Measurements from ENCODE around the gene LRFN4. TPM values are rescaled to one million over a fixed set of nuclear protein-coding genes. Genes with fewer than 3 reads are reported as not detected.

LRFN4 gene
- total RNA-seq, 6 experiments from 2014 or later, result 0.48 to 4.7 (median 1.1) TPM

GRCh38 chr11:66904561-66904960, 47.7 kb downstream of the LRFN4 start:
- H3K27me3 ChIP-seq, result no peaks in the 10 kb centered on the region
- DNase-seq, result no peak
- peaks cover 0 to 59% (median 19%) of the 10 kb centered on the region in 4 donors for H3K4me1 ChIP-seq
- H3K9me3 ChIP-seq, result no peaks in the 10 kb centered on the region
- no peak for ATAC-seq
- intact Hi-C loops (cut with DNase I), result no loop called here
- H3K4me3 ChIP-seq, result peak overlapping the region in 2 of 3 donors; percentile 29 to 69
- peak overlapping the region in 2 of 3 donors; percentile 18 to 64 for H3K27ac ChIP-seq
- TF ChIP-seq POLR2A (IDR thresholded peaks at IDR 0.05) (no peak), CTCF (IDR thresholded peaks at IDR 0.05) (no peak)
- 76% methylated on average over 4 of the region's 6 CpGs for WGBS (ENCODE audit: insufficient coverage, low coverage, low lambda C conversion rate, missing lambda C conversion rate)
- peaks cover 0 to 2% (median 0%) of the 10 kb centered on the region in 4 donors for H3K36me3 ChIP-seq

- WGBS (ENCODE audit: insufficient coverage, low coverage, low lambda C conversion rate, missing lambda C conversion rate), result 58% methylated on average over 8 of the region's 8 CpGs
- H3K27ac ChIP-seq, result peak overlapping the region; percentile 64 to 86 (median 76)
- peak overlapping the region; percentile 29 to 69 (median 59) for H3K4me3 ChIP-seq
Observed at GRCh38 chr11:66904981-66905521, 48.2 kb downstream of the LRFN4 start.

GRCh38 chr11:66905631-66906030, 48.8 kb downstream of the LRFN4 start:
- Histone ChIP-seq H3K27ac (peak overlapping the region; percentile 64 to 86 (median 76)), H3K36me3 (no peaks in the 10 kb centered on the region), H3K4me3 (peak overlapping the region; percentile 29 to 69 (median 59)), H3K9me3 (no peaks in the 10 kb centered on the region), H3K27me3 (no peaks in the 10 kb centered on the region), H3K4me1 (peaks cover 0 to 59% (median 19%) of the 10 kb centered on the region in 4 donors)
- TF ChIP-seq POLR2A (IDR thresholded peaks at IDR 0.05) (no peak), CTCF (IDR thresholded peaks at IDR 0.05) (no peak)
- ATAC-seq (no peak), DNase-seq (no peak)
- intact Hi-C loops (cut with DNase I), result no loop called here
- 60% methylated on average over 3 of the region's 4 CpGs for WGBS (ENCODE audit: insufficient coverage, low coverage, low lambda C conversion rate, missing lambda C conversion rate)

More at GRCh38 chr11:66904981-66905521, 48.2 kb downstream of the LRFN4 start:
- Histone ChIP-seq H3K9me3 (no peaks in the 10 kb centered on the region), H3K36me3 (no peaks in the 10 kb centered on the region), H3K27me3 (no peaks in the 10 kb centered on the region), H3K4me1 (peaks cover 0 to 59% (median 19%) of the 10 kb centered on the region in 4 donors)
- no peak for ATAC-seq
- no peak for DNase-seq
- intact Hi-C loops (cut with DNase I), result no loop called here
- no peak for TF ChIP-seq POLR2A (IDR thresholded peaks at IDR 0.05)
- TF ChIP-seq CTCF (IDR thresholded peaks at IDR 0.05), result no peak

GRCh38 chr11:66906061-66906733, 49.3 kb downstream of the LRFN4 start:
- H3K27me3 ChIP-seq, result no peaks in the 10 kb centered on the region
- intact Hi-C loops (cut with DNase I), result no loop called here
- H3K4me3 ChIP-seq, result peak overlapping the region; percentile 29 to 69 (median 59)
- peak; percentile 13 for TF ChIP-seq POLR2A (IDR thresholded peaks at IDR 0.05)
- no peak for TF ChIP-seq CTCF (IDR thresholded peaks at IDR 0.05)
- H3K4me1 ChIP-seq, result peaks cover 0 to 57% (median 16%) of the 10 kb centered on the region in 4 donors
- ATAC-seq (peak in 3 of 4 donors; percentile 1 to 9 (median 3)), DNase-seq (peak in 2 of 3 donors; percentile 55 to 68)
- H3K36me3 ChIP-seq, result no peaks in the 10 kb centered on the region
- H3K9me3 ChIP-seq, result no peaks in the 10 kb centered on the region
- 38% methylated on average over 8 of the region's 14 CpGs for WGBS (ENCODE audit: insufficient coverage, low coverage, low lambda C conversion rate, missing lambda C conversion rate)
- peak overlapping the region; percentile 64 to 86 (median 76) for H3K27ac ChIP-seq
